ENCODE measurements around the gene SESN3.
"Not testable (repeated sequence)": the region's sequence is repeated elsewhere in the genome, so short reads cannot be mapped to it uniquely, and the experiment has no call there.

The SESN3 gene

DNA sequence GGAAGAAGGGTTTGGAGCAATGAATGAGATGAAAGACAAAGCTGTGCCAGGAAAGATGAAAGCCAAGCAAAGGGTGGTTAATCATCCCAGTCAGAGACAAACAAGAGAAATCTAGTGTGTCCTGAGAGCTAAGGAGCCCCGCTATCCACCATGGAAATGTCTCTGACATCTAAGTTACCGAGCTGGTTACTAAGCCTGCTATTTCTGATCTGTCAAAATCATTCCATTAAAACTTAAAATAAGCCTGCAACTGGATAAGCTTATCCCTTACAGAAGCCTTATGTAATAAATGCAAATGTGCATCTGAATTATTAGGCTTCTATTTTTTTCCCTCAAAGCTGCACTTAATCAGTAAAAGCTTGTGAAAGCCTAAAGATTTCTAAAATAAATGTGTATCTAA, 22.1 kb upstream of the SESN3 start:
- Histone ChIP-seq H3K4me2 (ENCODE audit: low read length) (0 out of 2 replicates have a peak overlapping the region, but pooled peaks have one; percentile 60), H3K27ac (ENCODE audit: low read depth, low read length, poor library complexity, severe bottlenecking) (peak overlapping the region; percentile 80), H3K27me3 (ENCODE audit: insufficient read depth, low read length) (no peaks in the 10 kb centered on the region), H3K4me3 (ENCODE audit: low read depth, low read length, poor library complexity, severe bottlenecking) (no peak overlapping the region), H3K9me3 (ENCODE audit: low read length) (no peaks in the 10 kb centered on the region), H3K9me2 (ENCODE audit: low read depth, low read length) (no peaks in the 10 kb centered on the region), H3K9ac (ENCODE audit: low read length) (no peak overlapping the region), H3F3A (ENCODE audit: insufficient read depth, low read length) (no peaks in the 10 kb centered on the region), H3K36me3 (ENCODE audit: insufficient read depth, low read length) (no peaks in the 10 kb centered on the region), H3K79me2 (ENCODE audit: insufficient read depth, low read length) (no peaks in the 10 kb centered on the region), H4K20me1 (ENCODE audit: insufficient read depth, low read length) (no peaks in the 10 kb centered on the region), H2AFZ (ENCODE audit: low read length) (no peak overlapping the region), H3K4me1 (ENCODE audit: insufficient read depth, low read length, severe bottlenecking) (peaks cover 74% of the 10 kb centered on the region)
- TF ChIP-seq, protein P1, sequence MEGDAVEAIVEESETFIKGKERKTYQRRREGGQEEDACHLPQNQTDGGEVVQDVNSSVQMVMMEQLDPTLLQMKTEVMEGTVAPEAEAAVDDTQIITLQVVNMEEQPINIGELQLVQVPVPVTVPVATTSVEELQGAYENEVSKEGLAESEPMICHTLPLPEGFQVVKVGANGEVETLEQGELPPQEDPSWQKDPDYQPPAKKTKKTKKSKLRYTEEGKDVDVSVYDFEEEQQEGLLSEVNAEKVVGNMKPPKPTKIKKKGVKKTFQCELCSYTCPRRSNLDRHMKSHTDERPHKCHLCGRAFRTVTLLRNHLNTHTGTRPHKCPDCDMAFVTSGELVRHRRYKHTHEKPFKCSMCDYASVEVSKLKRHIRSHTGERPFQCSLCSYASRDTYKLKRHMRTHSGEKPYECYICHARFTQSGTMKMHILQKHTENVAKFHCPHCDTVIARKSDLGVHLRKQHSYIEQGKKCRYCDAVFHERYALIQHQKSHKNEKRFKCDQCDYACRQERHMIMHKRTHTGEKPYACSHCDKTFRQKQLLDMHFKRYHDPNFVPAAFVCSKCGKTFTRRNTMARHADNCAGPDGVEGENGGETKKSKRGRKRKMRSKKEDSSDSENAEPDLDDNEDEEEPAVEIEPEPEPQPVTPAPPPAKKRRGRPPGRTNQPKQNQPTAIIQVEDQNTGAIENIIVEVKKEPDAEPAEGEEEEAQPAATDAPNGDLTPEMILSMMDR (IDR thresholded peaks at IDR 0.05; ENCODE audit: low read length): no peak
- TF ChIP-seq EZH2 (IDR thresholded peaks at IDR 0.05; ENCODE audit: borderline replicate concordance, low read length): no peak

GRCh38 chr11:95252586-95252985, 21.6 kb upstream of the SESN3 start:
- TF ChIP-seq EZH2 (IDR thresholded peaks at IDR 0.05; ENCODE audit: borderline replicate concordance, low read length): no peak
- TF ChIP-seq, protein P1 (IDR thresholded peaks at IDR 0.05; ENCODE audit: low read length): no peak
- no peaks in the 10 kb centered on the region for H3F3A ChIP-seq (ENCODE audit: insufficient read depth, low read length)
- H3K9me2 ChIP-seq (ENCODE audit: low read depth, low read length): no peaks in the 10 kb centered on the region
- H3K27ac ChIP-seq (ENCODE audit: low read depth, low read length, poor library complexity, severe bottlenecking): peak overlapping the region; percentile 80
- peaks cover 79% of the 10 kb centered on the region for H3K4me1 ChIP-seq (ENCODE audit: insufficient read depth, low read length, severe bottlenecking)
- no peak overlapping the region for H3K9ac ChIP-seq (ENCODE audit: low read length)
- no peaks in the 10 kb centered on the region for H3K36me3 ChIP-seq (ENCODE audit: insufficient read depth, low read length)
- no peaks in the 10 kb centered on the region for H4K20me1 ChIP-seq (ENCODE audit: insufficient read depth, low read length)
- no peaks in the 10 kb centered on the region for H3K79me2 ChIP-seq (ENCODE audit: insufficient read depth, low read length)
- no peaks in the 10 kb centered on the region for H3K27me3 ChIP-seq (ENCODE audit: insufficient read depth, low read length)
- H3K4me3 ChIP-seq (ENCODE audit: low read depth, low read length, poor library complexity, severe bottlenecking): no peak overlapping the region
- no peak overlapping the region for H2AFZ ChIP-seq (ENCODE audit: low read length)
- H3K4me2 ChIP-seq (ENCODE audit: low read length): no peak overlapping the region
- no peaks in the 10 kb centered on the region for H3K9me3 ChIP-seq (ENCODE audit: low read length)

DNA sequence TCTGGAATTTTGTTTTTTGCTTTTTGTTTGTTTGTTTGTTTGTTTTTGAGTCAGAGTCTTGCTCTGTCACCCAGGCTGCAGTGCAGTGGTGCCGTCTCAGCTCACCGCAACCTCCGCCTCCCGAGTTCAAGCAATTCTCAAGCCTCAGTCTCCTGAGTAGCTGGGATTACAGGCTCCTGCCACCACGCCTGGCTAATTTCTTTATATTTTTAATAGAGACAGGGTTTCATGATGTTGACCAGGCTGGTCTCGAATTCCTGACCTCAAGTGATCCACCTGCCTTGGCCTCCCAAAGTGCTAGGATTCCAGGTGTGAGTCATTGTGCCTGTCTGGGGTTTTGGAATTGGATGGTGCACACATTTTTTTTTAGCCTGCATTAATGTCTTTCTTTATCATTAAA, 20.9 kb upstream of the SESN3 start:
- H3K9me3 ChIP-seq (ENCODE audit: low read length); H2AFZ ChIP-seq (ENCODE audit: low read length); H3K4me2 ChIP-seq (ENCODE audit: low read length); H3F3A ChIP-seq (ENCODE audit: insufficient read depth, low read length); H3K27ac ChIP-seq (ENCODE audit: low read depth, low read length, poor library complexity, severe bottlenecking); H3K9me2 ChIP-seq (ENCODE audit: low read depth, low read length); H3K4me3 ChIP-seq (ENCODE audit: low read depth, low read length, poor library complexity, severe bottlenecking); H3K36me3 ChIP-seq (ENCODE audit: insufficient read depth, low read length); H3K27me3 ChIP-seq (ENCODE audit: insufficient read depth, low read length); H3K79me2 ChIP-seq (ENCODE audit: insufficient read depth, low read length); H4K20me1 ChIP-seq (ENCODE audit: insufficient read depth, low read length); H3K9ac ChIP-seq (ENCODE audit: low read length): not testable (repeated sequence)
- H3K4me1 ChIP-seq (ENCODE audit: insufficient read depth, low read length, severe bottlenecking): peaks cover 77% of the 10 kb centered on the region

DNA sequence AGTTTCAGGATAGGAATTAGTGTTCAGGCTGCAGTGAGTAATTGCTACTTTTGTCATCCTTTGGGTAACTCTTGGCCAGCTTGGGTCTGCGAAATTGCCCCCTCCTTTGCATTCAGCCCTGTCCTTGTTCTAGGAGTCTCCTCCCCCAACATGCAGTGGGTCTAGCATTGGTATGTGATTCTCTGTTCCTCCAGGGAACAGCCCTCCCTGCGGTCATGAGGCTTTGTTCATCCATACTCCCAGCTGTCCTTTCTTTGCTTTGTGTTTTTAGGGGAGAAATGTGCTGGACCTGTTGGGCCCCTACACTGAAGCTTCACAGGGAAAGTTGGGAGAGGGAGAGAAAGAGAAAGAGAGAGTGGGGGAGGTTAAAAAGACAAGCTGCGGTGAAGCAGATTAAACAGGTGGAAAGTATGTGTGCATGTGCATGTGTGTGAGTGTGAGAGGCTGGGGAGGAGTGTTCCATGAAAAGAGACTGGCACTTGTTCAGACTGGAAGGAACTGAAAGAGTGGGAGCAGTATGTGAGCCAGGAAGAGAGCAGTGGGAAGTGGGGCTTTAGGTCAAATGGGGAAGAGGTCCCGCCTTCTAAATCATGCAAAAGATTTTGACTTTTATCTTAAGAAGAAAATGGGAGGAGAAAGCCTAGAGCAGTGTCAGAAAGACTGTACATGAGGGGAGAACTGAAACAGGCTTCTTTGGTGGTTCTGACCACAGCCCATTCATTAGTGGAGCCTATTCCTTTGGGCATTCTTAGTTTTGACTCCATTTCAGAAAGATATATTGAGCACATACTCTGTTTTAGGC, 17.9 kb upstream of the SESN3 start:
- H3K36me3 ChIP-seq (ENCODE audit: insufficient read depth, low read length): no peaks in the 10 kb centered on the region
- TF ChIP-seq, protein P1 (IDR thresholded peaks at IDR 0.05; ENCODE audit: low read length): no peak
- TF ChIP-seq EZH2 (IDR thresholded peaks at IDR 0.05; ENCODE audit: borderline replicate concordance, low read length): no peak
- H3K4me2 ChIP-seq (ENCODE audit: low read length): peak overlapping the region; percentile 19; the same call in 1 of the 2 replicates
- H3F3A ChIP-seq (ENCODE audit: insufficient read depth, low read length): no peaks in the 10 kb centered on the region; the same call in 1 of the 2 replicates
- no peak overlapping the region for H3K9ac ChIP-seq (ENCODE audit: low read length)
- H3K4me3 ChIP-seq (ENCODE audit: low read depth, low read length, poor library complexity, severe bottlenecking): no peak overlapping the region
- H3K4me1 ChIP-seq (ENCODE audit: insufficient read depth, low read length, severe bottlenecking): peaks cover 47% of the 10 kb centered on the region
- no peaks in the 10 kb centered on the region for H3K79me2 ChIP-seq (ENCODE audit: insufficient read depth, low read length)
- H3K27ac ChIP-seq (ENCODE audit: low read depth, low read length, poor library complexity, severe bottlenecking): peak overlapping the region; percentile 62
- H3K9me2 ChIP-seq (ENCODE audit: low read depth, low read length): no peaks in the 10 kb centered on the region
- H3K27me3 ChIP-seq (ENCODE audit: insufficient read depth, low read length): no peaks in the 10 kb centered on the region
- H2AFZ ChIP-seq (ENCODE audit: low read length): no peak overlapping the region
- H3K9me3 ChIP-seq (ENCODE audit: low read length): no peaks in the 10 kb centered on the region
- no peaks in the 10 kb centered on the region for H4K20me1 ChIP-seq (ENCODE audit: insufficient read depth, low read length)
